ENCODE data around the gene LPCAT2. TPM values are rescaled to one million over a fixed set of nuclear protein-coding genes. Genes with fewer than 3 reads are reported as not detected.

The LPCAT2 gene
- total and polyA plus RNA-seq, 8 donors = 16.0 to 30.9 (median 22.9) TPM

DNA sequence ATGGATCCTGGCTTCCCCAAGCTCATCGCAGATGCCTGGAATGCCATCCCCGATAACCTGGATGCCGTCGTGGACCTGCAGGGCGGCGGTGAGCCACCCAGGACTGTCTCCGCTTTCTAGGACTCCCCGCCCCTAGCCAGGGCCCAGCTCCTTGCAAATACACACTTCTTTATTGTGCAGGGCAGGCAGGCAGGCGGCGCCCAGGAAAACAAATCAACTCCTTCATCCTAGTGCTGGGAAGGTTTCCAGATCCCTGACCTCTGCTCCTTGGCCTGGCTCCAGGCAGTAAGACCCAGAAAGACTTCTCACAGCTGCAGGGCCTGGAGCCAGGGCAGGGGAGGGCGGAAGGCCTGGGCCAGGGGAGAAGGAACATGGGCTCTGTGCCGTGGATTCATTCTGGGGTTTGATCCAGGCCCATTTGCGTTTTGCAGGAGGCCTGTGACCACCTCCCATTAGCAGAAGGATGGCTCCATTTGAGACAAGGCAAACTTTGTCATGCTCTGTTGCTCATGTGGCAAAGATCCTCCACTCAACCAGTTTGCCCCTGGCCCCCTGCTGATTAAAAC, 6.0 kb upstream of the LPCAT2 start:
- DNase-seq = peak; percentile 80 to 96 (median 88)
- peak; percentile 83 for ATAC-seq
- H3K9me3 ChIP-seq = no peaks in the 10 kb centered on the region
- intact Hi-C loops (cut with DNase I) = no loop called here
- peak overlapping the region in 1 of 2 donors; percentile 48 for H3K27ac ChIP-seq
- H3K27me3 ChIP-seq = peaks cover 0 to 2% of the 10 kb centered on the region in 2 donors
- TF ChIP-seq, protein P1, sequence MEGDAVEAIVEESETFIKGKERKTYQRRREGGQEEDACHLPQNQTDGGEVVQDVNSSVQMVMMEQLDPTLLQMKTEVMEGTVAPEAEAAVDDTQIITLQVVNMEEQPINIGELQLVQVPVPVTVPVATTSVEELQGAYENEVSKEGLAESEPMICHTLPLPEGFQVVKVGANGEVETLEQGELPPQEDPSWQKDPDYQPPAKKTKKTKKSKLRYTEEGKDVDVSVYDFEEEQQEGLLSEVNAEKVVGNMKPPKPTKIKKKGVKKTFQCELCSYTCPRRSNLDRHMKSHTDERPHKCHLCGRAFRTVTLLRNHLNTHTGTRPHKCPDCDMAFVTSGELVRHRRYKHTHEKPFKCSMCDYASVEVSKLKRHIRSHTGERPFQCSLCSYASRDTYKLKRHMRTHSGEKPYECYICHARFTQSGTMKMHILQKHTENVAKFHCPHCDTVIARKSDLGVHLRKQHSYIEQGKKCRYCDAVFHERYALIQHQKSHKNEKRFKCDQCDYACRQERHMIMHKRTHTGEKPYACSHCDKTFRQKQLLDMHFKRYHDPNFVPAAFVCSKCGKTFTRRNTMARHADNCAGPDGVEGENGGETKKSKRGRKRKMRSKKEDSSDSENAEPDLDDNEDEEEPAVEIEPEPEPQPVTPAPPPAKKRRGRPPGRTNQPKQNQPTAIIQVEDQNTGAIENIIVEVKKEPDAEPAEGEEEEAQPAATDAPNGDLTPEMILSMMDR (IDR thresholded peaks at IDR 0.05) = no peak
- peaks cover 17 to 31% of the 10 kb centered on the region in 2 donors for H3K4me1 ChIP-seq
- H3K4me3 ChIP-seq = no peak overlapping the region
- no peaks in the 10 kb centered on the region for H3K36me3 ChIP-seq

DNA sequence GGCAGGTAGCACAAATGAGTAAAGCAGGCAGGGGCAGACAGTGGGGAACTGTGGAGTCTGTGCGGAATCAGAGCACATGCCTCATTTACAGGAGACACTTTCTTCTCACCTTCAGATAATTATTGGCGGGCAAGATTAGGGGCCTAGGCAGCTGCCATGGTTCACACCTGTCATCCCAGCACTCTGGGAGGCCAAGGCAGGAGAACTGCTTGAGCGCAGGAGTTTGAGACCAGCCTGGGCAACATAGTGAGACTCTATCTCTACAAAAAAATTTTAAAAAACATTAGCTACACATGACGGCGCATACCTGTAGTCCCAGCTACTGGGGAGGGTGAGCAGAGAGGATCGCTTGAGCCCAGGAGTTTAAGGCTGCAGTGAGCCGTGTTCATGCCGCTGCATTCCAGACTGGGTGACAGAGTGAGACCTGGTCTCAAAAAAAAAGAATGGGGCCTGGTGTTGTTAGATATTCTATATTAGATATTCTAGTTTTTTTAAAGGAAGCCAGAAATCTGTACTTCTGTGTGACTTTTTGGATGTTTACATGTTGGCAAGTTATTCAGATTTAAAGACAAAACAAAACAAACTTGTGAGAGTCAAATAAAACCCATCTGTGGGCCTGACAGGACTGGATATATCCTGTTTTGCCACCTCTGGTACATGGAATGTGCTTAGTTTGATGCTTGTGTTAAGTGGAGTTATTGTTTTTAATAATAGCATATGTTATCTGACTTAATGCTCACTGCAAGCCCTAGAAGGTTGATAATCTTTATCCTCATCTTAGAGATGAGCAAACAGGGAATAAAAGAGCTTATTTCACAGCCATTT, 4.9 kb upstream of the LPCAT2 start:
- H3K27ac ChIP-seq = no peak overlapping the region
- intact Hi-C loops (cut with DNase I) = no loop called here

DNA sequence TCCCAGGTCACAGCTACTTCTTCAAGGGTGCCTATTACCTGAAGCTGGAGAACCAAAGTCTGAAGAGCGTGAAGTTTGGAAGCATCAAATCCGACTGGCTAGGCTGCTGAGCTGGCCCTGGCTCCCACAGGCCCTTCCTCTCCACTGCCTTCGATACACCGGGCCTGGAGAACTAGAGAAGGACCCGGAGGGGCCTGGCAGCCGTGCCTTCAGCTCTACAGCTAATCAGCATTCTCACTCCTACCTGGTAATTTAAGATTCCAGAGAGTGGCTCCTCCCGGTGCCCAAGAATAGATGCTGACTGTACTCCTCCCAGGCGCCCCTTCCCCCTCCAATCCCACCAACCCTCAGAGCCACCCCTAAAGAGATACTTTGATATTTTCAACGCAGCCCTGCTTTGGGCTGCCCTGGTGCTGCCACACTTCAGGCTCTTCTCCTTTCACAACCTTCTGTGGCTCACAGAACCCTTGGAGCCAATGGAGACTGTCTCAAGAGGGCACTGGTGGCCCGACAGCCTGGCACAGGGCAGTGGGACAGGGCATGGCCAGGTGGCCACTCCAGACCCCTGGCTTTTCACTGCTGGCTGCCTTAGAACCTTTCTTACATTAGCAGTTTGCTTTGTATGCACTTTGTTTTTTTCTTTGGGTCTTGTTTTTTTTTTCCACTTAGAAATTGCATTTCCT, 3.4 kb upstream of the LPCAT2 start:
- no peak overlapping the region for H3K27ac ChIP-seq
- H3K9me3 ChIP-seq = no peaks in the 10 kb centered on the region
- H3K27me3 ChIP-seq = peaks cover 0 to 11% of the 10 kb centered on the region in 2 donors
- intact Hi-C loops (cut with DNase I) = no loop called here
- H3K36me3 ChIP-seq = no peaks in the 10 kb centered on the region
- TF ChIP-seq, protein P1 (IDR thresholded peaks at IDR 0.05) = no peak
- no peak for DNase-seq
- H3K4me1 ChIP-seq = peaks cover 17 to 40% of the 10 kb centered on the region in 2 donors
- no peak overlapping the region for H3K4me3 ChIP-seq
- no peak for ATAC-seq

More for the DNA sequence above, 4.9 kb upstream of the LPCAT2 start:
- no peak overlapping the region for H3K4me3 ChIP-seq
- ATAC-seq = no peak
- no peaks in the 10 kb centered on the region for H3K36me3 ChIP-seq
- H3K27me3 ChIP-seq = peaks cover 0 to 8% of the 10 kb centered on the region in 2 donors
- peaks cover 17 to 34% of the 10 kb centered on the region in 2 donors for H3K4me1 ChIP-seq
- DNase-seq = peak in 1 of 4 donors; percentile 47
- no peaks in the 10 kb centered on the region for H3K9me3 ChIP-seq
- TF ChIP-seq, protein P1 (IDR thresholded peaks at IDR 0.05) = no peak

DNA sequence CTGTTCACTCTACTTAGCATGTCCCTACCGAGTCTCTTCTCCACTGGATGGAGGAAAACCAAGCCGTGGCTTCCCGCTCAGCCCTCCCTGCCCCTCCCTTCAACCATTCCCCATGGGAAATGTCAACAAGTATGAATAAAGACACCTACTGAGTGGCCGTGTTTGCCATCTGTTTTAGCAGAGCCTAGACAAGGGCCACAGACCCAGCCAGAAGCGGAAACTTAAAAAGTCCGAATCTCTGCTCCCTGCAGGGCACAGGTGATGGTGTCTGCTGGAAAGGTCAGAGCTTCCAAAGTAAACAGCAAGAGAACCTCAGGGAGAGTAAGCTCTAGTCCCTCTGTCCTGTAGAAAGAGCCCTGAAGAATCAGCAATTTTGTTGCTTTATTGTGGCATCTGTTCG, 2.8 kb upstream of the LPCAT2 start:
- ATAC-seq (no peak), DNase-seq (no peak)
- Histone ChIP-seq H3K27me3 (peaks cover 0 to 11% of the 10 kb centered on the region in 2 donors), H3K27ac (no peak overlapping the region), H3K4me3 (no peak overlapping the region), H3K9me3 (no peaks in the 10 kb centered on the region), H3K36me3 (no peaks in the 10 kb centered on the region), H3K4me1 (peaks cover 17 to 39% of the 10 kb centered on the region in 2 donors)
- TF ChIP-seq, protein P1 (IDR thresholded peaks at IDR 0.05) = no peak
- intact Hi-C loops (cut with DNase I) = no loop called here

DNA sequence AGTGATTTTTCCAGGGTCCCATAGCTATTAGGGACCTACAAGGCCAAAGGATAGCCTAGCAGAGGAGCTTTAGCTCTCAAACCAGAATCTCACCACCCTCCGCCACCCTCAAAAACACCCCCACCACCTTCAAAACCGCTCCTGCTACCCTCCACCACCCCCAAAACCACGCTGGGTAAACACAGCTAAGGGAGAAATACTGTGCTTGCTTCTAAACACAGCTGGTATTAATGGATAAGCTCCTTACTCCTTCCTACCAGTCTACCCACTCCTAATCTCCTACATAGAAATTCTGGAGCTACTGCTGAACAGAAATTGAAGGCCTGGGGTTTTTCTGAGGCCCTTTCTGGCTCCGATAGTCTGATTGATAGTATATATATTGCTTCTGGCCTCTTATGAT, 2.2 kb upstream of the LPCAT2 start:
- no peaks in the 10 kb centered on the region for H3K9me3 ChIP-seq
- DNase-seq = no peak
- ATAC-seq = no peak
- no peak overlapping the region for H3K27ac ChIP-seq
- no peak overlapping the region for H3K4me3 ChIP-seq
- intact Hi-C loops (cut with DNase I) = no loop called here
- peaks cover 14 to 36% of the 10 kb centered on the region in 2 donors for H3K4me1 ChIP-seq
- H3K27me3 ChIP-seq = peaks cover 0 to 11% of the 10 kb centered on the region in 2 donors
- TF ChIP-seq, protein P1 (IDR thresholded peaks at IDR 0.05) = no peak
- H3K36me3 ChIP-seq = no peaks in the 10 kb centered on the region

All from left lung (tissue), 10 donors.